HG03066 (cell line): Measurements from ENCODE around the gene WDR33.

Experiments used
- ATAC-seq: cut with Tn5 transposase; IDR thresholded peaks from one replicate; pipeline ENCODE4 v1.9.1; 2021; ENCODE audit warnings: low read depth; ENCODE audit not compliant: unreplicated experiment

WDR33 gene

GRCh38 chr2:127676906-127677305 is 134.1 kb downstream of the WDR33 start:
- ATAC-seq = no peak

- ATAC-seq = no peak
Observed at GRCh38 chr2:127675331-127676261, 135.4 kb downstream of the WDR33 start, which contains the start of gene LIMS2. Gene LIMS2 (minus strand): TSS chr2:127675530. CDS start chr2:127675024, 506 bp downstream.

- ATAC-seq = no peak
Observed at GRCh38 chr2:127674241-127675209, 136.4 kb downstream of the WDR33 start.

GRCh38 chr2:127673291-127674069 is 137.5 kb downstream of the WDR33 start:
- ATAC-seq = no peak

- no peak for ATAC-seq
Observed at GRCh38 chr2:127672341-127673224, 138.4 kb downstream of the WDR33 start.

- ATAC-seq = no peak
Observed at GRCh38 chr2:127671557-127672302, 139.2 kb downstream of the WDR33 start.

- ATAC-seq = no peak
Observed at GRCh38 chr2:127670957-127671290, 140.0 kb downstream of the WDR33 start.

DNA sequence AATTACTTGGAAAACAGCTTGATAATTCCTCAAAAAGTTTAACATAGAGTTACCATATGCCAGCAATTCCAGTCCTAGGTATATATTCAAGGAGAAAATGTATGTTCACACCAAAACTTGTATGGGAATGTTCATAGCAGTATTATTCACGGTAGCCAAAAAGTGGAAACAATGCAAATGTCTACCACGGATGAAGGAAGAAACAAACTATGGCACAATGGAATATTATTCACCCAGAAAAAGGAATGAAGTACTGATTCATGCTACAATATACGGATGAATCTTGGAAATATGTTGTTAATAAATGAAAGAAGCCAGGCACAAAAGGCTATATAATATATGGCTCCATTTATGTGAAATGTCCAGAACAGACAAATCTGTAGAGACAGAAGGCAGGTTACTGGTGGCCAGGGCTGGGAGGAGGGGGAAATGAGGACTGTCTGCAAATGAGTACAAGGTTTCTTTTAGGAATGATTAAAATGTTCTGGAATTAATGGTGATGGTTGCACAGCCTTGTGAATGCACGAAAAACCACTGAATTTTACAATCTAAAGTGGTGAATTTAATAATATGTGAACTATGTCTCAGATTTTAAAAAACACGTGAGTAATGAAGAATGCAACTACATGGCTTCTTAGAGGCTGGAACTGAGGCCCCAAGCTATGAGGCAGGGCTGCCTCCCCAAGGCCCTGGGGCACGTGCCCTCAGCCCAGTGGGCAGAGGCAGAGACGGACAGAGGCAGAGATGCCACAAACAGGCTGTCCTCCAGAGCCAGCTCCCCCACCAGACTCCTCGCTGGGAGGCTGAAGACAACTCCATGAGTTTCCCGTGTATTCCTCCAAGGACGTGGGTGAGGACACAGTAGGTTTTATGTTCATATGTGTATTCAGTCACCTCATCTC is 140.7 kb downstream of the WDR33 start:
- ATAC-seq = no peak

DNA sequence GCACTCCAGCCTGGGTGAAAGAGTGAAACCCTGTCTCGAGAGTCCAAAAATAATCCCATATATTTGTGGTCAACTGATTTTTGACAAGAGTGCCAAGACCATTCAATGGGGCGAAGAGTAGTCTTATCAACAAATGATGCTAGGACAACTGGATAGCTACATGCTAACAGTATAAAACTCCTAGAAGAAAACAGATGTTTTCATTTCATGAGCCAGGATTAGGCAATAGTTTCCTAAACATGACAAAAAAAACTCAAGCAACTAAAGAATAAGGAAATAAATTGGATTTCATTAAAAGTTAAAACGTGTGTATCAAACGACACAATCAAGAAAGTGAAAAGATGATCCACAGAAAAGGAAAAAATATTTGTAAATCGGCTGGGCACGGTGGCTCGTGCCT is 141.9 kb downstream of the WDR33 start:
- ATAC-seq = no peak

DNA sequence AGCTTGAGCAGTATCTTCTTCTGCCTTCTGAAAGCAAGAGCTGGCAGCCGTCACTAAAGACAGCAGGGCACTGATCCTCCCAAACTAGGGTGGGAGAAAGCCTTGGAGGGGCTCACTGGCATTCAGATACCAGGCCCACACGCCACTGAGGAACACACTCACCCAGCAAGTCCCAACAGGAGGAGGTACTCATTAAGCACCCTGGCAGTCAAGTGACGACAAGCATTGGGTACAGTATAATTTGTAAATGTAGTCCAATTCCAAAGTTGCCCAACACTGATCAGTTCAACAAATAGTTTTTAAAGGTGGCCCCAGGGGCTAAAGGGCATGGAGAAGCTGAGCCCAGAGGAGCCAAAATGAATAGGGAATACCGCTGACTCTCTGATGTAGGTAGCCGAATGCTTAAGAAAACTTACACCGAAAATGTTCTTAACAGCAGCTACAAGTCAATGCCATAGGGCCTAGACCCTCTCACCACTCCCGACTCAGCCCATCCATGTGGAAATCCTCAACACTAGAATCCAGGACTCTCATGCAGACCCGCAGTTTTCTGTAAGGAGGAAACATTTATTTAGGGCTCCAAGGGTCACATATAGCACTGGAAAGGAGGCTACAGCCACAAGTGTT is 145.6 kb downstream of the WDR33 start:
- no peak for ATAC-seq

DNA sequence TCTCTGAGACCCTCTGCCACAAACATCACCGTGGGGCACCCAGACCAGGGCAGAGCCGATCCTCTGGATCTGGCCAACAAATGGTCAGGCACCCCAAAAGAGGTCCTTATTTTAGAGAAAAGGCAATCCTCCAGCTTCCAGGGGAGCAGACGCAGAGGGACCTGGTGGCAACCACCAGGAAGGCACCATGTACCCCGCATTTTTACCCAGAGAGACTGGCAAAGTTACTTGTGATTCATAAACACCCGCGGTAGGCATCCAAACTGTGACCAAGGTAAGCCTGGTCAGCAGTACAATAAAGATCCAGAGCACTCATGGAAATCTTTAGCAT is 146.1 kb downstream of the WDR33 start:
- ATAC-seq = no peak

DNA sequence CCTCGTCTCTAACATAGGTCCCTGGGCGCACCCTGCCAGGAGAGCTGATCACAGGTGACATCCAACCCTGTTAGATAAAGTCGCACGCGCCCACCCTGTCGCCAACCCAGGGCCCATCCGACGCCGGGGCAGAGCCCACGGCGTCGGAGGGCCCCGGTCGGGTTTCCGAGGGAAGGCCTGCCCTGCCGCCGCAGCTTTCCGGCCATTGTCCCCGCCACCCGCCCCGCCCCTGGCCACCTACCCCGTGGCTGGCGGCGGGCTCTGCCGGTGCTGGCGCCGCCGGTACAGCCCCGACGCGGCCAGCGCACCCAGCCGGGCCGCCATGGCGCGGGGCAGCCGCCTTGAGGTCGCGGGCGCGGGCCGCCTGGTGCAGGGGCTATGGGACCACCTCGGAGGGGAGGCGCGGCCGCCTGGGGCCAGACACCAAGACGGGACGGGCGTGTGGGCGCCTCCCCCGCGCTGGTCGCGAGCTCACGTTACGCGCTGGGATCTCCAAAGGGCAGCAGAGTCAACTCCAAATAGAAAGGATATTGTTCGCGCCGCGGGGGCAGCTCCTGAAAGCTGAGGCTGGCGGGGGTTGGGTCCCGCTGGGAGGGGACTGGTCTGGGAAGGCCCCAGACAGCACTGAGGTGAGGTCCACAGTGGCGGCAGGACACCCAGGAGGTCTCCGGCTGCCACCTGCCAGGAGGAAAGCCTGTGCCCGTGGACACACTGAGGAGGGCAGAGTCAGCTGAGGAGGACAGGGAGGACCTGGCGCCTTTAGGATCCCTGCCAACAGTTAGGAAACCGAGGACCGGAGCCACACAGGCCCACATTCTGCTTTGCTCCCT is 146.7 kb downstream of the WDR33 start:
- no peak for ATAC-seq

DNA sequence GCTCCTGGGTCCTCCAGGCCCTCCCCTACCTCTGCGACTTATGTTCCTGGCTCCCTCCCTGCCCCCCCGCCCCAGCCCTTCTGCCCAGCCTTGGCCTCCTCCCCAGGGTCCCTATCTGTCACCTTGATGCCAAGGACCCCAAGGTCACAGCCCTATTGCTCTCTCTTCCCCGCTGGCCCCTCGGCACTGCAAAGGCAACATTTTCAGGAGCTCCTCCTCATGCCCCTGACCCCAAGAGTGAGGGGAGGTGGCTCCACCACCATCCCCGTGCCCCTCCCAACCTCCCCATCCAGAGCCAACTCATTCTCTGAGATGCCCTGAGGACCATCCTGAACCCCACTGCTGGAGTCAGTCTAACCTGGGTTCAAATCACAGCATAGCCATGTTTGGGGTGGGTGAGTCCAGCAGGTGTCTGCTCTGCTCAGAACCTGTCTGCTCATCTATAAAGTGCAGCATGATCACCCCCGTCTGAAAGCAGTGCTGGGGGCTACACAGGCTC is 147.4 kb downstream of the WDR33 start:
- ATAC-seq = no peak

DNA sequence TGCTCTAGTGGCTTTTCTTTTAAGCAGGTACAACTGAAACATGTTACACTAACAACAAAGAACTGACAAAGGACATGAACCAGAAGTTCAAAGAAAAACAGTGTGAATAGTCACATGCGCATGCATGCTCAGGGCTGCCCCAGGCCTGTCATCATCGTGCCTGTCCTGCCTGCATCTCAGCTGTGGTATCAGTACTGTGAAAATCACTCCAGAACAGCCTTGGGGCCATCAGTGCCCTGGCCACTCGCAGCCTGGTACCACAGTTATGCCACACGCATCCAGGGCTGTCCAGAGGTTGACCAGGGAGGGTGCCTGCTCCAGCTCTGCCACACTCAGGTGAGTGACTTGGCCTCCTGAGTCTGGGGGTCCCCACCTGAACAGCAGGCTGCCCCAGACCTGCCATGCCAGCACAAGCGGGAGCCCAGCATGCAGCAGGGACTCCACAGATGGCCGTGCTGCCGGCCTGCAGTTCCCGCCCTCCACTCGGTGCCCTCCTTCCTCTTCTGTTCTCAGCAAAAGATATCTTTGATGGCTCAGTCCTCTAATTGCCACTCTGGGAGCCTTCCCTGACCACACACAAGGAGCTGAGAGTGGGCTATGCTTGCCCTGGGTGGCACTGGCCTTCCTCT is 147.9 kb downstream of the WDR33 start:
- no peak for ATAC-seq

GRCh38 chr2:127661949-127662510 is 148.9 kb downstream of the WDR33 start:
- ATAC-seq = no peak
